ENCODE results near the gene PEX10.

PEX10 gene

GRCh38 chr1:2428490-2428889 lies 16.1 kb upstream of the PEX10 start:
- Histone ChIP-seq H3K4me1 (ENCODE audit: insufficient read depth, low read length, poor library complexity, severe bottlenecking) (no peaks in the 10 kb centered on the region), H3K79me2 (ENCODE audit: insufficient read depth, low read length) (no peaks in the 10 kb centered on the region), H3K36me3 (ENCODE audit: insufficient read depth, low read length) (no peaks in the 10 kb centered on the region), H3F3A (ENCODE audit: low read depth) (no peaks in the 10 kb centered on the region), H4K20me1 (ENCODE audit: insufficient read depth, low read length, poor library complexity, severe bottlenecking) (no peaks in the 10 kb centered on the region), H2AFZ (ENCODE audit: low read length) (no peak overlapping the region), H3K4me3 (ENCODE audit: low read length, poor library complexity, severe bottlenecking) (no peak overlapping the region), H3K9ac (ENCODE audit: low read depth, low read length, poor library complexity, severe bottlenecking) (no peak overlapping the region), H3K9me2 (replicated peaks; ENCODE audit: low read depth, low read length) (no peaks in the 10 kb centered on the region), H3K9me3 (ENCODE audit: insufficient read depth, low read depth, low read length) (peaks cover 2% of the 10 kb centered on the region; the same call in 1 of the 2 replicates), H3K4me2 (ENCODE audit: low read depth, low read length, poor library complexity, severe bottlenecking) (no peak overlapping the region), H3K27me3 (ENCODE audit: insufficient read depth, low read length, poor library complexity, severe bottlenecking) (no peaks in the 10 kb centered on the region)
- TF ChIP-seq CTCF (conservative IDR thresholded peaks at IDR 0.05; ENCODE audit: low read length) = no peak
- TF ChIP-seq EZH2phosphoT487 (IDR thresholded peaks at IDR 0.05; ENCODE audit: borderline replicate concordance) = no peak

DNA sequence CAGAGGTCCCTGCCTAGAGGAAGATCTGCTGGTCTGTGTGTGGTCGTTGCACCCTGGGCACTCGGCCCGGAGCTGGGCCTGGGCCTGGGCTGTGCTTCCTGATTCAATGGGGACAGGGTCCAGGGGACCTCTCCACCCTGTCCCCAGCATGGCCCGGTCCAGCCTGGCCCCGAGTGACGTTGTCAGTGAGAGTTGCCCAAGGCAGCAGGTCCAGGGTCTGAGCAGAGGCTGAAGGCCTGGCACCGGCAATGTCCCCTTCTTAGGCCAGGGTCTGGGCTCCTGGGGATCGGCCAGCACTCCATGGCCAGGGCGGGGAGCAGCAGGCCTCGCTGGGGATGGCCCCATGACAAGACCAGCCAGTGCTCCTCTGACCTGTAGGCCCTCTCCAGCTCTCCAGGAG lies 15.6 kb upstream of the PEX10 start:
- Histone ChIP-seq H4K20me1 (ENCODE audit: insufficient read depth, low read length, poor library complexity, severe bottlenecking) (no peaks in the 10 kb centered on the region), H3K4me3 (ENCODE audit: low read length, poor library complexity, severe bottlenecking) (no peak overlapping the region), H3F3A (ENCODE audit: low read depth) (no peaks in the 10 kb centered on the region), H3K4me1 (ENCODE audit: insufficient read depth, low read length, poor library complexity, severe bottlenecking) (no peaks in the 10 kb centered on the region), H2AFZ (ENCODE audit: low read length) (no peak overlapping the region), H3K9me3 (ENCODE audit: insufficient read depth, low read depth, low read length) (peaks cover 6% of the 10 kb centered on the region; the same call in 1 of the 2 replicates), H3K27me3 (ENCODE audit: insufficient read depth, low read length, poor library complexity, severe bottlenecking) (no peaks in the 10 kb centered on the region), H3K4me2 (ENCODE audit: low read depth, low read length, poor library complexity, severe bottlenecking) (no peak overlapping the region), H3K79me2 (ENCODE audit: insufficient read depth, low read length) (no peaks in the 10 kb centered on the region), H3K36me3 (ENCODE audit: insufficient read depth, low read length) (no peaks in the 10 kb centered on the region), H3K9ac (ENCODE audit: low read depth, low read length, poor library complexity, severe bottlenecking) (no peak overlapping the region), H3K9me2 (replicated peaks; ENCODE audit: low read depth, low read length) (no peaks in the 10 kb centered on the region)
- no peak for TF ChIP-seq EZH2phosphoT487 (IDR thresholded peaks at IDR 0.05; ENCODE audit: borderline replicate concordance)
- TF ChIP-seq CTCF (conservative IDR thresholded peaks at IDR 0.05; ENCODE audit: low read length) = no peak

DNA sequence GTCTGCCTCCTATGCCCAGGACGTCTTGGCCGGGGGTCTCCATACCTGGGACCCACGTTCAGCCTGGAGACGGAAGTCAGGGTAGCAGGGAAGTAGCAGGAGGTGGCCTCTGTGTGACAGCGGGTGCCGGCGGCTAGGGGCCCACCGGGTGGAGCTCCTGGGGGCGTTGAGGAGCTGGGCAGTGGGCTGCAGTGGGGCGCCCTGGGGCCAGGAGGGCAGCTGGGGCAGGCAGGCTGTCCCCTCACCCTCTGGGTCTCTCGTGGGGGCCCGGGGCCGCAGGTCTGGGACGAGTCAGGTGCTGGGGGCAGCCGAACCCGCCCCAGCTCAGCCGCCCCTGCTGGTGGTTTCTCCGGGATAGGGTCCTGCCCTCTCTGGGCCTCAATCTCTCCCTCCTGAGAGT lies 14.7 kb upstream of the PEX10 start:
- H3K36me3 ChIP-seq (ENCODE audit: insufficient read depth, low read length) = no peaks in the 10 kb centered on the region
- no peaks in the 10 kb centered on the region for H3F3A ChIP-seq (ENCODE audit: low read depth)
- no peaks in the 10 kb centered on the region for H3K9me2 ChIP-seq (replicated peaks; ENCODE audit: low read depth, low read length)
- no peaks in the 10 kb centered on the region for H4K20me1 ChIP-seq (ENCODE audit: insufficient read depth, low read length, poor library complexity, severe bottlenecking)
- H3K9ac ChIP-seq (ENCODE audit: low read depth, low read length, poor library complexity, severe bottlenecking) = no peak overlapping the region
- H3K27me3 ChIP-seq (ENCODE audit: insufficient read depth, low read length, poor library complexity, severe bottlenecking) = no peaks in the 10 kb centered on the region
- H3K4me3 ChIP-seq (ENCODE audit: low read length, poor library complexity, severe bottlenecking) = no peak overlapping the region
- H3K79me2 ChIP-seq (ENCODE audit: insufficient read depth, low read length) = no peaks in the 10 kb centered on the region
- H3K4me2 ChIP-seq (ENCODE audit: low read depth, low read length, poor library complexity, severe bottlenecking) = no peak overlapping the region
- TF ChIP-seq CTCF (conservative IDR thresholded peaks at IDR 0.05; ENCODE audit: low read length) (no peak), EZH2phosphoT487 (IDR thresholded peaks at IDR 0.05; ENCODE audit: borderline replicate concordance) (no peak)
- no peaks in the 10 kb centered on the region for H3K4me1 ChIP-seq (ENCODE audit: insufficient read depth, low read length, poor library complexity, severe bottlenecking)
- peaks cover 6% of the 10 kb centered on the region; the same call in 1 of the 2 replicates for H3K9me3 ChIP-seq (ENCODE audit: insufficient read depth, low read depth, low read length)
- H2AFZ ChIP-seq (ENCODE audit: low read length) = no peak overlapping the region

Measured in Loucy (cell line).